ENCODE results near the gene DNAH2. TPM values are rescaled to one million over a fixed set of nuclear protein-coding genes. Genes with fewer than 3 reads are reported as not detected.

DNAH2 gene
- total and polyA plus RNA-seq, 9 of the 15 experiments (the other 6 are each of a cell fraction or from before 2014, with no cell fraction given) = 0.03 TPM; not detected in 8

DNA sequence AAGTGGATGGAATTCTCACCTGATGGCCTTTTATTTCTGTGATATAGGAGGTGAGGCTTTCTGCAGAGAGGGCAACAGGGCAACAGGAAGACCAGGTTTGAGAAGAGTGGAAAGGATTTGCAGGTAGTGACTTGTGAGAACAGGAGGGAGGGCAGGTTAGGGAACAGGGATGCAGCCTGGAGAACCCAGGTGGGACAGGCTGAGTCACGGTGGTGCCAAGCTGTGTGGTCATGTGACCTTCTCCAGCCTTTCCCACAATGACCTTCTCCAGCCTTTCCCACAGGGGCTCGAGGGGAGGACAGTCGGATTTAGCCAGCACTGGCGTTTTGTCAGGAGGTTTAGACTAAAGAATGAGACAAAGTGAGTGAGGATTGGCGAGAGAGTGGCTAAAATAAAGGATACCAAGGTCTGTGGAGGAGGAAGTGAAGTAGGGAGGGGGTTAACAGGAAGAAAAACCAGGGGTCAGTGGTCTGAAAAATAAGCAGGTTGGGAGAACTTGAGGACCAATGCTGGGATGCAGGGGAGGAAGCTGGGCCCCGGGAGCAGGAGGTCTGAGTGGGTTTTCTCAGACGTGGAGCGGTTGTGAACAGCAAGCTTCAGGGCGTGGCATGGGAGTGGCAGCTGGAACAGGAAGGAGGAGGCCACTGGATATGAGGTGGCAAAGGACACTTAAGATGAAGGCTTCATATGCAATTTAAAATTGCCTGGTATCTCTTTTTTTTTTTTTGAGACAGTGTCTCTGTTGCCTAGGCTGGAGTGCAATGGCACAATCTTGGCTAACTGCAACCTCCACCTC is 37.7 kb downstream of the DNAH2 start:
- in situ Hi-C loops (cut with MboI) = no loop called here
- POLR2A ChIA-PET = no interaction called here
- intact Hi-C loops (cut with micrococcal nuclease) = no loop called here
- TF ChIP-seq POLR2A (conservative IDR thresholded peaks at IDR 0.05) (no peak), KDM1A (IDR thresholded peaks at IDR 0.05) (no peak), NCOA4 (IDR thresholded peaks at IDR 0.05; ENCODE audit: partially characterized antibody) (no peak), RFX7 (CRISPR knock-in tag; IDR thresholded peaks at IDR 0.05) (no peak), ZNF592 (IDR thresholded peaks at IDR 0.05) (no peak), MLLT1 (IDR thresholded peaks at IDR 0.05) (no peak), FOXM1 (IDR thresholded peaks at IDR 0.05; ENCODE audit: low read depth) (no peak), FOXM1 (CRISPR knock-in tag; IDR thresholded peaks at IDR 0.05; ENCODE audit: low read depth) (no peak), RBBP5 (IDR thresholded peaks at IDR 0.05; ENCODE audit: borderline replicate concordance, insufficient read depth, low read length, poor library complexity, severe bottlenecking) (no peak)
- TF ChIP-seq, protein P1, sequence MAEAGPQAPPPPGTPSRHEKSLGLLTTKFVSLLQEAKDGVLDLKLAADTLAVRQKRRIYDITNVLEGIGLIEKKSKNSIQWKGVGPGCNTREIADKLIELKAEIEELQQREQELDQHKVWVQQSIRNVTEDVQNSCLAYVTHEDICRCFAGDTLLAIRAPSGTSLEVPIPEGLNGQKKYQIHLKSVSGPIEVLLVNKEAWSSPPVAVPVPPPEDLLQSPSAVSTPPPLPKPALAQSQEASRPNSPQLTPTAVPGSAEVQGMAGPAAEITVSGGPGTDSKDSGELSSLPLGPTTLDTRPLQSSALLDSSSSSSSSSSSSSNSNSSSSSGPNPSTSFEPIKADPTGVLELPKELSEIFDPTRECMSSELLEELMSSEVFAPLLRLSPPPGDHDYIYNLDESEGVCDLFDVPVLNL (CRISPR knock-in tag; IDR thresholded peaks at IDR 0.05; ENCODE audit: low read depth) = no peak
- TF ChIP-seq, protein P2, sequence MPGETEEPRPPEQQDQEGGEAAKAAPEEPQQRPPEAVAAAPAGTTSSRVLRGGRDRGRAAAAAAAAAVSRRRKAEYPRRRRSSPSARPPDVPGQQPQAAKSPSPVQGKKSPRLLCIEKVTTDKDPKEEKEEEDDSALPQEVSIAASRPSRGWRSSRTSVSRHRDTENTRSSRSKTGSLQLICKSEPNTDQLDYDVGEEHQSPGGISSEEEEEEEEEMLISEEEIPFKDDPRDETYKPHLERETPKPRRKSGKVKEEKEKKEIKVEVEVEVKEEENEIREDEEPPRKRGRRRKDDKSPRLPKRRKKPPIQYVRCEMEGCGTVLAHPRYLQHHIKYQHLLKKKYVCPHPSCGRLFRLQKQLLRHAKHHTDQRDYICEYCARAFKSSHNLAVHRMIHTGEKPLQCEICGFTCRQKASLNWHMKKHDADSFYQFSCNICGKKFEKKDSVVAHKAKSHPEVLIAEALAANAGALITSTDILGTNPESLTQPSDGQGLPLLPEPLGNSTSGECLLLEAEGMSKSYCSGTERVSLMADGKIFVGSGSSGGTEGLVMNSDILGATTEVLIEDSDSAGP (CRISPR knock-in tag; IDR thresholded peaks at IDR 0.05) = no peak

More for the DNA sequence above, 37.7 kb downstream of the DNAH2 start:
- CTCF ChIA-PET (ENCODE audit: low intra/inter-chr PET ratio) = no interaction called here
- H3K27me3 ChIP-seq (ENCODE audit: control insufficient read depth in 2 of 2, insufficient read depth in 2 of 2, low read length in 2 of 2) = peaks cover 0 to 37% of the 10 kb centered on the region in 2 experiments; a peak in 3 of 5 replicates
- H3K4me3 ChIP-seq = no peak overlapping the region
- no peak overlapping the region for H2AFZ ChIP-seq (ENCODE audit: low read depth, low read length)
- DNase-seq (ENCODE audit: extremely low read depth in 1 of 4, low spot score in 3 of 4) (no peak), ATAC-seq (no peak), FAIRE-seq (no peak)
- no peaks in the 10 kb centered on the region for H3K9me3 ChIP-seq (replicated peaks; ENCODE audit: control insufficient read depth, insufficient read depth, low read depth, low read length)
- H3K4me1 ChIP-seq (replicated peaks in 1 of 2; ENCODE audit: control insufficient read depth in 2 of 2, insufficient read depth in 2 of 2, low read length in 2 of 2) = no peaks in the 10 kb centered on the region
- no peaks in the 10 kb centered on the region for H3K36me3 ChIP-seq (ENCODE audit: control insufficient read depth, insufficient read depth, low read length)
- no peak overlapping the region for H3K4me2 ChIP-seq (ENCODE audit: insufficient read depth, low read length)
- H3K27ac ChIP-seq (ENCODE audit: extremely low read depth, low read depth, low read length) = no peak overlapping the region
- H3K79me2 ChIP-seq (ENCODE audit: control insufficient read depth, insufficient read depth, low read length) = no peaks in the 10 kb centered on the region
- H3K9me1 ChIP-seq (ENCODE audit: control insufficient read depth, insufficient read depth, low read length) = no peaks in the 10 kb centered on the region
- H4K20me1 ChIP-seq (replicated peaks; ENCODE audit: control insufficient read depth, insufficient read depth, low read length) = no peaks in the 10 kb centered on the region
- WGBS (ENCODE audit: insufficient coverage, low coverage, missing lambda C conversion rate) = 6% methylated on average over 8 of the region's 9 CpGs
- no peak overlapping the region for H3K9ac ChIP-seq (ENCODE audit: insufficient read depth in 1 of 2, low read depth in 2 of 2, low read length in 2 of 2)
- BruUV-seq (replicated peaks) = no TSS peak

Measured in K562 (cell line).